Purkinje cell (primary cell): ENCODE measurements around the gene DGKD. TPM values are rescaled to one million over a fixed set of nuclear protein-coding genes. Genes with fewer than 3 reads are reported as not detected.

Experiments used
- polyA plus RNA-seq: library from polyadenylated mRNA; unstranded; fragments of >200 nt; fragmentation: Nextera tagmentation; gene quantifications from 2 replicates; pipeline ENCODE4 v1.2.1, GENCODE V29; 2014

The DGKD gene
- polyA plus RNA-seq = 1.7 and 2.3 TPM in 2 replicates

GRCh38 chr2:233353769-233354499, at the start of gene DGKD:
DGKD (plus strand) TSS chr2:233354494; CDS start chr2:233354519, 25 bp downstream.

GRCh38 chr2:233307565-233307964, 46.7 kb upstream of the DGKD start, which contains the start of gene SAG:
SAG (plus strand) TSS chr2:233307816; CDS start chr2:233309190, 1,374 bp downstream.

Other genes with a start within 250 kb of the DGKD start
- 5.8 and 6.3 TPM in 2 replicates for gene ATG16L1, start 102.8 kb upstream of the DGKD start, polyA plus RNA-seq
- not detected in 2 replicates for gene SAG, start 46.7 kb upstream of the DGKD start, polyA plus RNA-seq
- 2.9 and 12.2 TPM in 2 replicates for gene USP40, start 212.3 kb downstream of the DGKD start, polyA plus RNA-seq